GM04504 (cell line): ENCODE results near the gene TMBIM6.

Experiments used
- DNase-seq: peaks from one replicate; pipeline ENCODE4 v3.0.0-alpha.2; 2012; ENCODE audit warnings: low read depth

Gene TMBIM6

DNA sequence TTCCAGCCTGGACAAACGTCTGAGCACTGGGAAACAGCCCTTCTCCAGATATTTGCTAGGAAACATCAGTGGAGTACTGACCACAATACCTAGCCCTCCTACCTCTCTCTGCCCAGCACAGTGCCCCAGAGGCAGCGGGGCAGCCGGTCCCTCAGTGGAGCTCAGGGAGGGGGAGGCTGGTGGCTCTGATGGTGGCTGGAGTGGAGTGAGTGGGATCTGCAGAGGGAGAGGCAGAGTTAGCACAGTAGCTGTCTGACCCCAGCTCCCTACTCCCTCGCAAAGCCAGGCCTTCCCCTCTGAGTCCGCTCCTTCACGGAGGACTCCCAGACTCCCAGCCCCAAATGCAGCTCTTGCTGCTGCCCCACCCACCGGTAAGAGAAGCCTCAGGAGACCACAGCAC, 56.9 kb downstream of the TMBIM6 start:
- DNase-seq = no peak

DNA sequence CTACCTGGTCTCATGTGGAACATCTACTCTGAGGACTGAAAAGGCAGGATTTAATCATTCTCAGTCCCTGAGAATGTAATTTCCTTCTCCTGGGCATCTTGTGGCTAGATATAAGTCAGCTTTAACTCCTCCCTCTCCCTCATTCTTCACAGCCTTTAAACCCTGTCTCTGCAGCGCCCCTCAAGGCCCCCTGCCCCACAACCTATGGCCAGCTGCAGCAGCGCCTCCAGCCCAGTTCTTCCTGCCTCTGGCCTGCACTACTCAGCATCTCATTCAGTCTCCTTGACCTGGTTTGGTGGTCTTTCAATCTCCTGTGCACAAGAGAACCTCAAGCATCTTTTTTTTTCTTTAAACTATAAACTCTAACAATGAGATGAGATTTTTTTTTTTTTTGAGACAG, 57.6 kb downstream of the TMBIM6 start:
- no peak for DNase-seq

- no peak for DNase-seq
Measured at GRCh38 chr12:49800421-49801140, 59.2 kb downstream of the TMBIM6 start.

DNA sequence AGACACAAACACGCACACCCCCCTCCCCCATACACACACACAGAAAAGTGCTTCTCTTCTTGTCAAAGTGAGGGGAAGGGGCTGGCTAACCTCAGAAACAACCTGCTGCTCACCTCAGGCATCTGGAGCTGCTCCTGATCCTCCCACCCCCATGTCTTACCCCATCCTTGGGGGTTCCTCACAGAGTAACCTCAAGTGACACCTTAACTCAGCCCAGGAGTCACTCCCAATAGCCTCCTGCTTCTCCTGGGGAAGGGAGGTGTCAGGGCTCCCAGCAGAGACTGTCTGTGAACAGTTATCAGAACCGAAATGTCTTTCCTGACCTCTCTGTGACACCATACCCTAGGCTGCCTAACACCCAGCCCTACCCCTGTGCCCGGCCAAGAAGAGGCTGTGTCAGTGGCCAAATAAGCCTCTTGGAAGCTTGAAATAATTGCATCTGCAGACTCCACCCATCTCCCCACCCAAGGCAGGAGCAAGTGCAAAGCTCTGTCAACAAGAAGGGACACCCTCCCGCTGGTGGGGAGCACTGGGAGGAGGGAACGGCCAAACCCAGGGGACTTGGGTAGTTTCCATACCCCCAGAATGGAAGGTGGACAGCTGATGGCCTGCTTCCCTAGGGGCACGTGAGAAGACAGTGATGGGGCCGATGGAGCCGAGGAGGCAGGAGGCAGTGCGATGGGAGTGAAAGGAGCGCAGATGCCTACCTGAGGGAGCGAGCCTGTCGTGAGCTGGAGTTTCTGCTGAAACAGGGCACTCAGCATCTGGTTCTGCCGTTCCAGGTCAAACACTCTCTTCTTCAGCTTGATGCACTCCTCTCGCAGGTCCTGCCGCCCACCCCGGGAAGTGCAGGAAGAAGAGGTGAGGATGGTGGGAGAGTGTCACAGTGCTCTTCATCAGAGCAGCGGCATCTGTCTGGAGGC, 60.0 kb downstream of the TMBIM6 start:
- no peak for DNase-seq

- DNase-seq = no peak
Measured at GRCh38 chr12:49803693-49804450, 62.5 kb downstream of the TMBIM6 start.

DNA sequence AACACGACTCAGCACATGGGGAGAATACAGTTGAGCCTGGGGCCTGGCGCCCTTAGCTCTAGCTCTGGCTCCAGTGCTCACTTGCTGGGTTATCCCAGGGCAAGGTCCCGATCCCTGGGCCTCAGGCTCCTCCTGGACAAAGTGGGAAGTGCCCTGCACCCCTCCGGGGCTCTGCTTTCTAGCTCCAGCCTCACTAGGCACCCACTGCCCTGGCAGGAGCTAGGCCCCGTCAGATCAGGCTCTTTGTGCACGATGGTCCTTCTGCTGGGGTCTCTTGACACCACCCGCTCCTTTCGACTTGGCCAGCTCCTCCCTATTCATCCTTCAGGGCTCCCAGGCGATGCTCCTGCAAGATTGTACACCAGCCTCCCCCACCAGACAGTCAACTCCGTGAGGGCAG, 63.5 kb downstream of the TMBIM6 start:
- DNase-seq = no peak

GRCh38 chr12:49805409-49805808, 64.1 kb downstream of the TMBIM6 start:
- no peak for DNase-seq

DNA sequence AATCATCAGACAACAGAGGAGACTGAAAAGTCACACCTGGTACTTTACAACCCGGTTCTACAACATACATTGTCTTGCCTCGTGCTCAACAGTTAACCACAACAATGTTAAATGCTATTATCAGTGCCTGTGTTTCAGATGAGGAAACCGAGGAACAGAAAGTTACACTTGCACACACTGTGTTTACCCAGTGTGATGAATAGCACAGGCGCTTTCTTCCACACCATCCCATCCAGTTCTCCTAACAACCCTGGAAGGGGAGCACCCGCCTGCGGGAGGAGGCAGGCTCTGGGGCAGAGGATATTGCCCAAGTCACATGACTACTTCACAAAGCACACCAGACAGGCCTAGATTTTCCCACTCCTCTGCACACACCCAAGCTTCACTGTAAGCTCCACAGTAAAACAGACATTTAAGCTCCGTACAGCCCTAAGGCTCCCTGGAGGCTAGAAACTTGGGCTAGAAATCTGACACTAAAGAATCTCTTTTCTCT, 65.0 kb downstream of the TMBIM6 start:
- no peak for DNase-seq

GRCh38 chr12:49806877-49807276, 65.5 kb downstream of the TMBIM6 start:
- DNase-seq = no peak

DNA sequence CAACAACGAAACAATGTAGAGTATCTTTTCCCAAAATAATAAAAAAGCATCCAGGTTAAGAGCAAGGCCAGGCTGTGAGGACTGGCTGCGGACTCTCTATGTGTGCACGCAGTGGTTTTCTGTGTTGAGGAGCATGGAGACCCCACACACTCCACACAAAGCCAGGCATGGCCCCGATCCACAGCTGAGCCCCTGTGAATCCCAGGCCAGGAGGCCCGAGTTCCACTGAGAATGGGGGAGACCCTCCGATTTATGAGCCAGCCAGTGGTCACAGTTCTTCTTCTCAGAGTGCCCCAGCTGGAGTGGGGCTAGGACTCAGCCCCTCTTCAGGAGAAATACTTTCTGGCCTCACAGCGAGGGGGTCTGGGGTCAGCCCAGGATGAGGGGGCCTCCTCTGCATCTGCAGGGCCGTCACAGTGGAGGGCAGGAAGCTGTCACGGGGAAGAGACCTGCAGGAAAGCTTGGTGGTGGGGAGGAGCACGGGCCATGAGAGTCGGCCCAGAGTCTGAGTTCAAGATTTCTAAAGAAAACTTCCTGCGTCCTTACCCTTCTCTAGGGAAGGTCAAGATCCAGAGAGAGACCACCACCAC, 66.7 kb downstream of the TMBIM6 start:
- DNase-seq = no peak

DNA sequence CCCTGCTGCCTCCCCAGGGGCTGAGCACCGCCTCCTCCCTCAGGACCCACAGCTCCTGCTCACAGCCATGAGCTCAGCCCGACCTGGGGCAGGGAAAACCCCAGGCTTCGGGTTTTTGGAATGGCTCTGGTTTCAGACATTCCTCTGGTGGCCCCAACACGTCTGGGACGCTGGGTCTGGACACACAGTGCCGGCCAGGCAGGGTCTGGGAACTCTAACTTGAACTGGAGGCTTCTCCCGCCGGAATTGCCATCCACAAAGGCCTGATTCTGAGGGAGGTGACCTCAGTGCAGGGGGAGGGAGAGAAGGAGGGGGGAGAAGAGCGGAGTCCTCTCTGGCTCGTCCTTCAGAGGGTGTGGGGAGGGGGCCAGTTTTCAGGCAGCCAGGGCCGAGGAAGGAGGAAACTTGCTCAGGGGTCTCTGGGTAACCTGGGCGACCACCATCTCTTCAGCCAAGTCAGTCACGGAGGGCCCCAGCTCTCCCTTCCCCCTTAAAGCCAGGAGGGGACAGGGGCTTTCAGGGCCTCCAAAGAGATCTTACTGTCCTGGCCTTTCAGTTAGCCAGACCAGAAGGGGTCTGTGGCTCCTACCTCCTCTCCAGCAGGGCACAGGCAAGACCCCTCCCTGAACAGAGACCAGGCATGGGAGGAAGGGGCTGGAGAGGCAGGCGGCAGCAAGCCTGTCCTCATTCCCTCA, 67.5 kb downstream of the TMBIM6 start:
- no peak for DNase-seq

- DNase-seq = no peak
Measured at GRCh38 chr12:49809381-49809905, 68.1 kb downstream of the TMBIM6 start.

GRCh38 chr12:49809906-49810389, 68.6 kb downstream of the TMBIM6 start:
- no peak for DNase-seq

GRCh38 chr12:49811136-49811535, 69.8 kb downstream of the TMBIM6 start:
- DNase-seq = no peak

GRCh38 chr12:49811961-49812401, 70.6 kb downstream of the TMBIM6 start:
- no peak for DNase-seq

GRCh38 chr12:49813131-49813530, 71.8 kb downstream of the TMBIM6 start:
- DNase-seq = no peak
